NT2/D1 (cell line): Measurements from ENCODE around the gene ZNF385C.
"Not testable (repeated sequence)": the region's sequence is repeated elsewhere in the genome, so short reads cannot be mapped to it uniquely, and the experiment has no call there.

ENCODE experiments used
- SUZ12 ChIP-seq: IDR thresholded peaks from 2 replicates; pipeline ENCODE4 v1.6.1; 2011; ENCODE audit not compliant: insufficient read length, insufficient read depth; ENCODE audit errors: extremely low read depth
- YY1 ChIP-seq: IDR thresholded peaks from 2 replicates; pipeline ENCODE4 v1.6.1; 2011; ENCODE audit not compliant: insufficient read length, insufficient read depth
- ZNF274 ChIP-seq: IDR thresholded peaks from 2 replicates; pipeline ENCODE4 v1.6.1; 2011; ENCODE audit warnings: mild to moderate bottlenecking, low read depth, low read length

- TF ChIP-seq ZNF274, YY1, SUZ12: not testable (repeated sequence)
Observed at GRCh38 chr17:42140690-42141089, 42.4 kb upstream of the ZNF385C start.
